Endometrial microvascular endothelial cells (primary cell): ENCODE results near the gene ZBP1. TPM values are rescaled to one million over a fixed set of nuclear protein-coding genes. Genes with fewer than 3 reads are reported as not detected.

Experiments used
- in situ Hi-C: cut with HindIII; loops from 2 replicates; pipeline ENCODE4 v1.10.0; 2017; ENCODE audit warnings: low sequenced_read_pairs, low pct_unique_long_range_greater_than_20kb; ENCODE audit errors: inconsistent ontology term
- total RNA-seq: library from RNA; depleted of rRNA; stranded (reverse); fragments of >200 nt; gene quantifications from one replicate; pipeline ENCODE4 v1.2.3, GENCODE V29; 2015; ENCODE audit errors: inconsistent ontology term

The ZBP1 gene
- total RNA-seq, 1 donor from 2014 or later, result not detected

GRCh38 chr20:57566803-57567459, 53.3 kb downstream of the ZBP1 start:
- in situ Hi-C loops, result no loop called here

- in situ Hi-C loops, result no loop called here
Measured at GRCh38 chr20:57566399-57566798, 53.8 kb downstream of the ZBP1 start.

DNA sequence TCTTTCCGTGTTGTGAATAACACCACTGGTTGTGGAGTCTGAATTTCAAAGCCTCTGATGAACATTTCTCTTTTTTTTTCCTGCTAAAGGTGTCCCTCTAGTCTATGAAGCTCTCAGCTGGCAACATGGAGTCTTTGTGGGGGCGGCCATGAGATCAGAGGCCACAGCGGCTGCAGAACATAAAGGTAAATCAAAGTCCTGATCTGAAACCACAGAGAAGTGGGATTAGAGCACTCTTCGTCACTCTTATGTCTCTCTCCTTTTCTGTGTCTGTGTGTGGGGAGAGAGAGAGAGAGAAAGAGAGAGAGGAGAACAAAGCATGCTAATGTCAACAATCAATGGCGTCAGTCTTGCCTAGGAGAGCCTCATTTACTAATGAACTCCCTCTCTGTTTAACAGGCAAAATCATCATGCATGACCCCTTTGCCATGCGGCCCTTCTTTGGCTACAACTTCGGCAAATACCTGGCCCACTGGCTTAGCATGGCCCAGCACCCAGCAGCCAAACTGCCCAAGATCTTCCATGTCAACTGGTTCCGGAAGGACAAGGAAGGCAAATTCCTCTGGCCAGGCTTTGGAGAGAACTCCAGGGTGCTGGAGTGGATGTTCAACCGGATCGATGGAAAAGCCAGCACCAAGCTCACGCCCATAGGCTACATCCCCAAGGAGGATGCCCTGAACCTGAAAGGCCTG, 55.1 kb downstream of the ZBP1 start:
- in situ Hi-C loops, result no loop called here

DNA sequence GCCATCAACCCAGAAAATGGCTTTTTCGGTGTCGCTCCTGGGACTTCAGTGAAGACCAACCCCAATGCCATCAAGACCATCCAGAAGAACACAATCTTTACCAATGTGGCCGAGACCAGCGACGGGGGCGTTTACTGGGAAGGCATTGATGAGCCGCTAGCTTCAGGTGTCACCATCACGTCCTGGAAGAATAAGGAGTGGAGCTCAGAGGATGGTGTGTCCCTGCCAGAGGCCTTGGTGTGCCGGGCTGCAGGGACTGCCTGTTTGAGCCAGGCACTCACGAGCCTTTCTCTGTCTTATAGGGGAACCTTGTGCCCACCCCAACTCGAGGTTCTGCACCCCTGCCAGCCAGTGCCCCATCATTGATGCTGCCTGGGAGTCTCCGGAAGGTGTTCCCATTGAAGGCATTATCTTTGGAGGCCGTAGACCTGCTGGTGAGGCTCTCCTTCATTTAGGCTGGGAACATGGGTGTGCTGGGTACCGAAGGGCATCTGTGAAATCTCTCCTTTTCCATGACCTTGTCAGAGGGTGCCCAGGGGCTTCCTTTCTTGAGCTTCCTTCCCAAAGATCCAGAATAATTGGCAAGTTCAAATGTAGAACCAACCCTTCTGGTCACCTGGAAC, 55.9 kb downstream of the ZBP1 start:
- in situ Hi-C loops, result no loop called here

GRCh38 chr20:57563522-57563921, 56.7 kb downstream of the ZBP1 start:
- in situ Hi-C loops, result no loop called here

DNA sequence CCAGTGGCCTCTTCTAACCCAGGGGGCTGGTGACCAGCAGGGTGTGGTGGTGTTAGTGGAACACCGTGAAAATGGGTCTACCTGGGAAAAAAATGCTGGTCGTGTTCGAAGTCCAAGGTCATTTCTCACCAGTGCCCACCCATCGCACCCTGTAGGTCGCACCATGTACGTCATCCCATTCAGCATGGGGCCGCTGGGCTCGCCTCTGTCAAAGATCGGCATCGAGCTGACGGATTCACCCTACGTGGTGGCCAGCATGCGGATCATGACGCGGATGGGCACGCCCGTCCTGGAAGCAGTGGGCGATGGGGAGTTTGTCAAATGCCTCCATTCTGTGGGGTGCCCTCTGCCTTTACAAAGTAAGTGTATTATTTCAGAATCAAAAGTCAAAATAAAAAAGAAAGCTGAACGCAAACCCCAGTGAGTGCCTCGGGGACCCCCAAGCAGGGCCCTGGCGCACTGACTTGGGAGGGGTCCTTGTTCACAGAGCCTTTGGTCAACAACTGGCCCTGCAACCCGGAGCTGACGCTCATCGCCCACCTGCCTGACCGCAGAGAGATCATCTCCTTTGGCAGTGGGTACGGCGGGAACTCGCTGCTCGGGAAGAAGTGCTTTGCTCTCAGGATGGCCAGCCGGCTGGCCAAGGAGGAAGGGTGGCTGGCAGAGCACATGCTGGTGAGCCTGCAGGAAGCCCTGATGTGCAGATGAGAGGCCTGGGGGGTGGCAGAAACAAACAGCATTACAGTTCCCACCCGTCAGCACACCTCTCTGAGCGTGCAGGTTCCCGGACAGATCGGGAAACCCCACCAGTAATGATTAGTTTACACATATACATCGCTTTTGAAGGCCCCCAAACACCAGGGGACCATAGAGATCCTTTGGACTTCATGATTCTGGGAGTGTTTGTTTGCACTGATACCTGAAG, 57.4 kb downstream of the ZBP1 start:
- in situ Hi-C loops, result no loop called here

GRCh38 chr20:57561356-57562279, 58.6 kb downstream of the ZBP1 start:
- in situ Hi-C loops, result no loop called here

DNA sequence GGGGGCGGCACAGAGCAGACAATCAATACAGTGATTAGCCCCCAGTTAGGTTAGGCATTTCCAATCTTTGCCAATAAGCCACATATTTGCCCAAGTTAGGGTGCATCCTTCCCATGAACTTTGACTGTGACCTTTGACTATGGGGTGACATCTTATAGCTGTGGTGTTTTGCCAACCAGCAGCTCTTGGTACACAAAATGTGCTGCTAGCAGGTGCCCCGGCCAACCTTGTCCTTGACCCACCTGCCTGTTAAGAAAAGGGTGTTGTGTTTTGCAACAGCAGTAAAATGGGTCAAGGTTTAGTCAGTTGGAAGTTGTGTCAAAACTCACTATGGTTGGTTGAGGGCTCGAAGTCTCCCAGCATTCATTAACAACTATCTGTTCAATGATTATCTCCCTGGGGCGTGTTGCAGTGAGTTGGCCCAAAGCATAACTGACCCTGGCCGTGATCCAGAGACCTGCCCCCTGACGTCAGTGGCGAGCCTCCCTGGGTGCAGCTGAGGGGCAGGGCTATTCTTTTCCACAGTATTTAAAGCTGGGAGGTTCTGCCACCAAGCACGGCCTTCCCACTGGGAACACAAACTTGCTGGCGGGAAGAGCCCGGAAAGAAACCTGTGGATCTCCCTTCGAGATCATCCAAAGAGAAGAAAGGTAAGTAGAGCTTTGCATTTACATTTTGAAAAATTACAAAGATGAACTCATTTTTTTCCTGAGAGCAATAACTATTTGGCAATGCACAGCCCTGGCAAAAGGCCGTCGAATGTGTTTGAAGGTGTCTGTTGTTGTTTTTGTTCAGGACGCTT, 59.5 kb downstream of the ZBP1 start, which contains the start of gene PCK1:
PCK1 (plus strand) TSS at position 557 of the 802 bp plus-strand sequence. CDS start 302 bp downstream, outside the sequence.
- in situ Hi-C loops, result no loop called here

DNA sequence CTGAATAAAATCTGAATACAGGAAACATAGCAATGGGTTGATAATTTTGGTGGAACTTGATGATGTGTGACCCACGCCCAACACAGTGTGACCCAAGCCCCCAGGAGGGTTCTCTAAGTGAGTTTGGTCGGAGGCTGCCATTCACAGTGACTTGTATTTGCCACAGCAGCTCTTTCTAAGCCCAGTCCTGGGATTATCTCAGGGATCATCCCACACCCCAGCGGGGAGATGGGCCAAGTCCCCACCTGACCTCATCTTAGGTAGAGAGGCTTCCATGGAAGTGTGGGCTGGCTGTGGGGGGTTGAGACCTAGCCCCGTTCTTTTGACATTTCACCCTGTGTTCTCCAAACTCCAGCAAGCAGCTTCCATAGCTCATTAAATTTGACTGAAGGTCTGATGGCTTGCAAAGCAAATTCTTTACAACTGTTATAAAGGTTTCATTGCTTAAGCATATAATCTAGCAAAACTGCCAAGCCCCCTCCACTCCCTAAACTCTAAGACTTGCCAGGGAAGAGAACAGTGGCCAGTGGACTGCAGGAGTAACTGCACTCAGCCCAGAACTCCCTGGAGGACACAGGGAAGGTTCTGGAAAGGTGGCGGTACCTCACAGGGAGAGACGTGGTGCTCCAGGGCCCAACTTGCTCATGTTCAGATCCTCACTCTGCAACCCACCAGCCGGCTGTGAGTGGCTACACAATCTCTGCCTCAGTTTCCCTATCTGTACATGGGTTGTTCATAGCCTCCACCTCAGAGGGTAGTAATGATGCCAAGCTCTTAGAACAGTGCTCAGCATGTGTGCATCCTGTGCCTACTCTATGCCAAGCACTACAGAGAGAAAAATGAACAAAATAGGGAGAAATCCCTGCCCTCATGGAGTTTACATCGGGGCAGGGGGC, 60.3 kb downstream of the ZBP1 start:
- in situ Hi-C loops, result no loop called here

- in situ Hi-C loops, result no loop called here
Measured at GRCh38 chr20:57559289-57559634, 61.0 kb downstream of the ZBP1 start.

GRCh38 chr20:57558614-57559288, 61.5 kb downstream of the ZBP1 start:
- in situ Hi-C loops, result no loop called here

- in situ Hi-C loops, result no loop called here
Measured at GRCh38 chr20:57557926-57558613, 62.2 kb downstream of the ZBP1 start.

DNA sequence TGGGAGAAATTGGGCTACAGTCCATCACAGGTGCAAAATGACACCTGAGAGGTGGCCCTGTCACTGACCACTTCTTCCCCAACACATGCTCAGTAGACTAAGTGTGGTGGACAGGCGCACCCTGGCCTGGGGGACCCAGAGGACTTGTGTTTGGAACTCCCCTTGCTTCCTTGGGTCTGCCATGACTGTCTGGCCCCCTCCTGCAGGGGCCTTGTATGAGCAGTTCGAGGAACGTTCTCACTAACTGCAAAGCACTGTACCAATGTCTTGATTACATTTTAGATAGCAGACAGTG, 63.3 kb downstream of the ZBP1 start:
- in situ Hi-C loops, result no loop called here

DNA sequence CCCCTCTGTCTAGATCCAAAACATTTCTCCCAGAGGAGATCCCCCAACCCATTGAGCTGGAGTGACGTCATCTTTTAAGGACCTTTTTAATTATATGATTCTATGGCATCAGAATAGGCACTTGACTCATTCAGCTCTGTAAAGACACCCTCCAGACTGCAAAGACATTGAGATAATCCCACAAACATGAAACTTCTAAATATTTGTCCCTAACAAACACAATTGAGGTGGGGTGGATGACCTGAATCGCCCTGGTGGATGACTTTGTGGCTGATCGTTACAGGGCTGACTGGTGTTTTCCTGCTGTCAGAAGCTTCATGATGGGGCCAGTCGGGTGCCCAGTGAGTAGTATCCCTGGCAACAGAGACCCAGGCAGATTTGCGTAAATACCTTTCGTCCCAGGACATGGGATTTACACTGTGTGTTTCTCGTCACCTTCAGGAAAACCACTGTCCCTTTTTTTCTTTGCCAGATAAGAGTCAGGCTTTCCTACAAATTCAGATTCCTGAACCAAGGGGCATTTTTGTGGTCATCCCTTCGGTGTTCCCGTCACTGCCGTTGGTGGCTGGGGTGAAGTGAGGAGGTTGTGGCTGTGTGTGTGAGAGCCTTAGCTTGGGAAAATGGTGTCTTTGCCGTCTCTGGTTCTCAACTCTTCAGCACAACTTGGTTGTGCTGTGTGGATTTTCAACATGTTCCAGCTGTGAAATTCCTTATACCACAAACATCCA, 64.6 kb downstream of the ZBP1 start:
- in situ Hi-C loops, result no loop called here
